HG02678 (cell line): ENCODE data around the gene MT2A.
"Not testable (repeated sequence)": the region's sequence is repeated elsewhere in the genome, so short reads cannot be mapped to it uniquely, and the experiment has no call there.

ENCODE experiments used
- ATAC-seq: cut with Tn5 transposase; IDR thresholded peaks from one replicate; pipeline ENCODE4 v1.9.1; 2021; ENCODE audit warnings: mild to moderate bottlenecking, moderate library complexity; ENCODE audit not compliant: unreplicated experiment

MT2A gene

DNA sequence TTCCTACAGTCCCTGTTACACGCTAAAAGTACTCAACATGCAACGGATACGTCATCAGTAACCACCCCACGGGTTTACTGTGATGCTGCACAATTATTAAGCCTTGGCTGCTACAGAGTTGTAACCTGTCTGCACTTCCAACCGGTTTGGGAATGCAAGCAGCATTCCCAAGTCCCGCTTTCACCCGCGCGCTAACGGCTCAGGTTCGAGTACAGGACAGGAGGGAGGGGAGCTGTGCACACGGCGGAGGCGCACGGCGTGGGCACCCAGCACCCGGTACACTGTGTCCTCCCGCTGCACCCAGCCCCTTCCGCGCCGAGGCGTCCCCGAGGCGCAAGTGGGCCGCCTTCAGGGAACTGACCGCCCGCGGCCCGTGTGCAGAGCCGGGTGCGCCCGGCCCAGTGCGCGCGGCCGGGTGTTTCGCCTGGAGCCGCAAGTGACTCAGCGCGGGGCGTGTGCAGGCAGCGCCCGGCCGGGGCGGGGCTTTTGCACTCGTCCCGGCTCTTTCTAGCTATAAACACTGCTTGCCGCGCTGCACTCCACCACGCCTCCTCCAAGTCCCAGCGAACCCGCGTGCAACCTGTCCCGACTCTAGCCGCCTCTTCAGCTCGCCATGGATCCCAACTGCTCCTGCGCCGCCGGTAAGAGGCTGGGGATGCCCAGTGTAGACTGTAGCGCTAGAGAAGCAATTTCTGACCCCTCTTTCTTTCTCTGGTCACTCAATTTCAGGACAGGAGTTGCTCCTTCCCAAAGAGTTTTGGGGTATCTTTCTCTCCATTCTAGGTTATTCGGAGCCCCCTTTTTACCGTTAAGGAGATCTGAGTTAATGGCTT is at the start of gene MT2A:
MT2A (plus strand) TSS at position 542 of the 833 bp plus-strand sequence; CDS start at position 614, 72 bp downstream.
- peak; percentile 91 for ATAC-seq

DNA sequence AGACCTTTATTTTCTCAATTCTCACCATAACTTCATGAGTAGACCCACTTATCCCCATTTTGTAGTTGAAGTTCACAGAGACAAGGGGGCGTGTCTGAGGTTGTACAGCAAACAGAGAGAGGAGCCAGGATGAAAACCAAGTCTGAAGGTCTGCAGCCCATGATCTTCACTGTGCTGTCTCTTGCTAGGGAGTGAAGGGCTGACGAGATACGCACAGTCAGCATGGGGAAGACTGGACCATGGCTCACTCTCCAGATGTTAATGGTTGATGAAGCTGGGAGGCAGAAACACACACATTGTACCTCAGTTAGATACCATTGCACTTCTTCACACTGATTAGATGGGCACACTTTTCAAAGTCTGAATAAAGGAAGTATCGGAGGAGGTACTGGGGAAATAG is 49.3 kb upstream of the MT2A start:
- ATAC-seq: no peak

DNA sequence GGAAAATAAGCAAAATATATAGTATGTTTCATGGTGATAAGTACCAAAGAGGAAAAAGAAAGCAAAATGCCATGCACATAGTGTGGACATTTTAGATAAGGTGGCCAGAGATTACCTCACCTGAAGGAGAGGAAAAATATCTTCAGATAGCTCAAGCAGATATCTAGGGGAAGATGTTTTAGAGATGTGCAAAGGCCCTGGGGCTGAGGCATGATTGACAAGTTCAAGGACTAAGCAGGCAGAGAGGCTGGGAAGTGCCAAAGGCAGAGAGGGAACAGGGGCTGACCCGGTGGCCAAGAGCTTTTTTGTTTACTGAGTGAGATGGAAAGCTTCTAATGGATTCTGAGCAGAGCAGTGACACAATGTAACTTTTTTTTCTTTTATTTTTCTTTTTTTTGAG is 47.9 kb upstream of the MT2A start:
- ATAC-seq: no peak

DNA sequence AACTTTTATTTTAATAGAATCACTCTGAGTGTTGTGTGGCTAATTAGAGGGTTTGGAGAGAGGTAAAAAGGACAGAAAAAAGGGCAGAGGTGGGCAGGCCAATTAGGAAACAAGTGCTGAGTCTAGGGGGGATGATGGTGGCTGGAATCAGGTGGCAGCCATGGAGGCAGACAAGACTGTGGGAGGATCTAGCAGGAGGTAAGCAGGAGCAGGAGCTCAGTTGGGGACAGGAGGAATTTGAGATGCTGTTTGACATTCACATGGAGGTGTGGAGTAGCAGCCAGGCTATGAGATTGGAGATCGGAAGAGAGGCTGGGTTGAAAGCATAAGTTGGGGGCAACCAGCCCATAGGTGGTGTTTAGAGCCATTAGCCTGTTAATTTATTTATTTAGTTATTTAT is 47.3 kb upstream of the MT2A start:
- no peak for ATAC-seq

DNA sequence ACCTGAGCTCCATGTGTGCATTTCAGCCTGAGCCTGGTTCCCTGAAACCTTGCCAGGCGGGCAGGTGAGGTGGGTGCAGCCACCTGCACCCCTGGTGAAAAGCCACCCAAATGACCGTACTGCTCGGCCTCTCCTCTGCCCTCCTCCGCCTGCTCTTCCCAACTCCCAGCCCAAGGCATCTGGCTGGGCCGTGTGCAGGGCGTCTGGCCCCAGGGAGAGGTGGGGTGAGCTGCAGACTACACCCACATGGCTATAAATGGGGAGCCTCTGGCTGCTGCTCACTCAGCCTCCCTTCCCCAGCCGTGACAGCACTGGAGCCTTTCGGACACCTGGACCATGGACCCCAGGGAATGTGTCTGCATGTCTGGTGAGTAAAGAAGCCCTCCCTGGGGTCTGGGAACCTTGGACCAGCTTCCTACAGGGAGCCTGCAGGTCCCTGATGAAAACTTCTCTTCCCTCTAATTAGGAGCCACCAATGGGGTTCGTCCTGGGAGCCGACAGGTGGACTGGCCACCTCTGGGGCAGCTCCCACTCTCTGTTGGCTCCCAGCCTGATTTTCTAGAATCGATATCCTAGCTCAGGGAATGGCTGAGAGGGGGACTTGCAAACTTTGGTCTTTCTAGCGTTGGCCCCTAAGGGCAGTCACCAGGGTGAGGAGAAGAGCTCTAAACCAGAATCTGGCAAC is 43.4 kb upstream of the MT2A start, which contains the start of gene MT4:
MT4 (plus strand) TSS at position 281 of the 685 bp plus-strand sequence; CDS start at position 337, 56 bp downstream.
- ATAC-seq: no peak

DNA sequence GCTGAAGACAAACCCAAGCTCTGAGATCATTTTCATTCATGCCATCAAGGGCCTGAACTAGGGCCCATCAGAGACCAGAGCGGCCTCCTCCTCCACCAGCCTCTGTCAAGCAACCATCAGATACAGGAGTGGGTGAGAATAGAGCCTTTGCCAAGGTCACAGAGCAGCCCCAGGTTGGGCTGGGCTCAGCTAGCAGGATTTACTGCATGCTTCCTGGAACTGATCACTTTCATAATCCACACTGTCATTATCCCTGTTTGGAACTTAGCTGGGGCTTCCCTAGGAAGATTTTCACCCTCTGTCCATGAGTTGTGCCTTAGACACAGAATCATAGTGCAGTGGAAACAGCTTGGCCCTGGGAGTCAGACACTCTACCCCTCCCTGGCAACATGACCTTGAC is 38.4 kb upstream of the MT2A start:
- ATAC-seq: no peak

DNA sequence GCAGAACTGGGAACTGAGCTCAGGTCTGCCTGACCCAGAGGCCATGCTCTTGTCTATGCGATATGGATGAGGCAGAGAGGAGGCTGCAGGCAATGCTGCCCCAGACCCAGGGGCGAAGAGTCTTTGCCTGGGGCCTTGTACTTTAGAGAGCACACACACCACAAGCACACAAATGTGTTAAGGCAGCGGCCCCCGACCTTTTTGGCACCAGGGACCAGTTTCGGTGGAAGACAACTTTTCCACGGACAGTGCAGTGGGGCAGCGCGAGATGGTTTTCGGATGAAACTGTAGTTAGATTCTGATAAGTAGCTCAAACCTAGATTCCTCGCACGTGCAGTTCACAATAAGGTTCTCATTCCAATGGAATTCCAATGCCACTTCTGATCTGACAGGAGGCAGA is 36.9 kb upstream of the MT2A start:
- ATAC-seq: no peak

DNA sequence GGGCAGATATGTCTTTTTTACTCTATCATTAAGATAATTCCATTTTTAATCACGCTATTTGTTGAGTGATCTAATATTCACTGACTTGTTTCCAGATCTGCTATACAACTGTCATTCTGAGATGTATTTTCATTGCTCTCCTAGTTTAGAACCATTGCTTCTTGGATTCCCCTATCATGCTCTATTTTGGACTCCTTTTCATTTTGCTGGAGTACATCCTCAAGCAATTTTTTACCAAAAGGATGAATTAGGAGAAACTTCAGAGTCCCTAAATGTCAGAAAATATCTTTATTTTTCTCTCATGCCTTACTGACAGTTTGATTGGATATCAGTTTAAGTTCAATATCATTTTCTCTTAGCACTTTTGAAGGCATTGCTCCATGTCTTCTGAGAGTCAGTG is 33.8 kb upstream of the MT2A start:
- ATAC-seq: no peak

DNA sequence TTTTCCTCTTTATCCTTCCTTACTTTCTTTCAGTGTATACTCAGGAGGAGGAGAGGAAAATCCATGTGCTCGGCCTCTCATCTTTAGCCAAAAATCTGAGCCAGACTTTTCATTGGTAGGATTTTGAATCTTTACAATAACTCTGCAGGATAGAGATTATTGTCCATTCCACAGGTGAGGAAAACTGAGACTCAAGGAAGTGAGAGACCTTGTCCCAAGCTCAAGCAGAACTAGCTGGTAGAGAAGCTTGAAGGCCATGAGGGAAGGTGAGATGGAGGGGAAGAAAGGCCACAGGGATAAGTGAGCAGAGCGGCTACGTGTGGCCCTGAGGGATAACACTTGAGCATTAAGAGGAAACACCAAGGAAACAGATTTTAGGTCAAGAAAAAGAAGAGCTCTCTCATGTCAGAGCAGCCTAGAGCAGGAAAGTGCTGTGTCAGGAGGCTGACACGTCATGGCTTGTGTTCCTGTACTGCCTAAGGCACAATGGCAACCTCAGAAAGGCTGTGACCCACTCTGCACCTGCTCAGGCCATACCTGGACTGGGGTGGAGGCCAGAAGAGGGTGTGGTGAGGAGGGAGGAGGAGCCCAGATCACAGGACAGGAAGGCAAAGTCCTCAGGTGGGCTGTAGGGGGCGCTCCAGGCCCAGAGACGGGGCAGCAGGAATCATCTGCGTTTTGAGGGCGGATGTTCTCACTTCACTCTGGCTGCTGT is 31.6 kb upstream of the MT2A start:
- peak; percentile 81 for ATAC-seq

DNA sequence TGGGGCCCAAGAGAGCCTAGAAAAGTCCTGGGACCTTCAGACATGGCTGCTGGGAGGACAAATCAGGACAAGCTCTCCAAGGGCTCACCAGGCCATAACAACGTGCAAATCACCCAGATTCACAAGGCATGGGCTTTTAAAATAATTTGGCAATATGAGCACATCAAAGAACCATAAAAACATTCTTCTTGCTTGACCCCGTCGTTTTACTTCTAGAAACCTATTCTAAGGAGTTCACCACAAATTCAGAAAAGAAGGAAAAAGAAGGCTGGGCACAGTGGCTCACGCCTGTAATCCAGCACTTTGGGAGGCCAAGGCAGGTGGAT is 31.1 kb upstream of the MT2A start:
- no peak for ATAC-seq

DNA sequence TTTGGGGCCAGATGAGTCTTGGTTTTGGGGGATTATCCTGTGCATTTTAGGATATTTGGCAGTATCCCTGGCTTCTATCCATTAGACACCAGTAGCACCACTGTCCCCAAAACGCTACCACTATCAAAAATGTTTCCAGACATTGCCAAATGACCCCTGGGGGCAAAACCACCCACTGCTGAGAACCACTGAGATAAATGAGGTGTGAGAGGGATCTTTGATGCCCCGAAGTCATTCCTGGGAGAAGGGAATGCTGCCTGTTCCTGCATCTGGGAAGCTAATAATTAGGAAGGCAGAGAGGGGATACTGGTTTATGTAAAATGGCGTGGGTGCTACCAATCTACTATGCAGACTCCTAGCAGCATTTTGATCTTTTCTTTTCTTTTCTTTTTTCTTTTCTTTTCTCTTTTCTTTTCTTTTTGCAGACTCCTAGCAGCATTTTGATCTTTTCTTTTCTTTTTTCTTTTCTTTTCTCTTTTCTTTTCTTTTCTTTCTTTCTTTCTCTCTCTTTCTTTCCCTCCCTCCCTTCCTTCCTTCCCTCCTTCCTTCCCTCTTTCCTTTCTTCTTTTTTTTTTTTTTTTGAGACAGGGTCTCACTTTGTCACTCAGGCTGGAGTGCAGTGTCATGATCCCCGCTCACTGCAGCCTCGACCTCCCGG is 27.9 kb upstream of the MT2A start:
- ATAC-seq: no peak

DNA sequence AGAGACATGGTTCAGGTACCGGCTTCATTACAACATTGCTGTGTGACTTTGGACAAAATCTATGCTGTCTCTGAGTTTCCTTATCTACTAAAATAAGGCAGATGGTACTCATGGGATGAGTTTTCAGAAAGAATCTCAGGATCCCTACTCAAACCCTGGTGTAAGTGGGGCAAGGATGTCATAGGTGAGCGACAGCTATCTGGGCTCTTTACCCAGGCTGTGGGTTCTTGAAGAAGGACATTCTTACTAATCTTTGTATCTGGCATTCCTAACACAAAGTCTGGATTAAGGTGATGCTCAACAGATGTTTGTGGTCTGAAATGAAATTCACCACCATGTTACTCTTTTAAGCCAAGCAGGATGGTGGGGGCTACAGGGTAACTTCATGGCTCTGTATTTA is 25.5 kb upstream of the MT2A start:
- ATAC-seq: not testable (repeated sequence)

DNA sequence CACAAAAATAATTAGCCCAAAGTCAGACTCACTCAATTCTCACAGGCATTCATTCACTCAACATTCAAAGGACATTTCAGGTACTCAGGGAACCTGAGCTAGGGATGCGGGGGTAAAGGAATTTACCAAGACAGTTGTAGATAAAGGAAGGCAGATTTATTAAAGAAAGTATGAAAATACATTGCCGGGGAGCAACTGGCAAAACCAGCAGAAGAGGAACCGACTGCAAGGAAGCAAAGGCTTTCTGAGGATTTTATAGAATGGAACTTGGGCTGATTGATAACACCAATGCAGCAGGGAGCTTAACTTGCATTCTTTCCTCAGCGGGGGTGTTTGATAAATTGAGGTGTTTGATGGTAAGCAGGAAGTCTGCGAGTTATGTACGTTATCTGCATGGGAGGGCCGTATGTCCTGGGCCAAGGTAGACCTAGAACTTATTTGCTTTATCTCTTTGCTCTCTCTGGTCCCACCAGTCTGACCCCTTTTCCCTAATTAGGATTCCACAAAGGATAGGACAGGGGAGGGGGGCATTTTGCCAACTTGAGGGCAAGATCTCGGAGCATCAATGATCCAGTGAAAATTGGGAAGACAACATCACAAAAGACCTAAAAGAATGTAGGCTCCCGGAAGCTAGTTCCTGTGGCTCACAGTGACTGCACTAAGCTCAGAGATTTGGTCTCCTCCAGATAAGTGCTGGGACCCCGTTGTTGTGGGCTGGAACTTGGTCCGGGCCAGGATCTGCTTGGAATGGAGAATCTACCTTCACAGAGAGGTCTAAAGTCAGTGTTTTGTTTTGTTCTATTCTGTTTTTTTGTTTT is 24.8 kb upstream of the MT2A start:
- ATAC-seq: no peak

DNA sequence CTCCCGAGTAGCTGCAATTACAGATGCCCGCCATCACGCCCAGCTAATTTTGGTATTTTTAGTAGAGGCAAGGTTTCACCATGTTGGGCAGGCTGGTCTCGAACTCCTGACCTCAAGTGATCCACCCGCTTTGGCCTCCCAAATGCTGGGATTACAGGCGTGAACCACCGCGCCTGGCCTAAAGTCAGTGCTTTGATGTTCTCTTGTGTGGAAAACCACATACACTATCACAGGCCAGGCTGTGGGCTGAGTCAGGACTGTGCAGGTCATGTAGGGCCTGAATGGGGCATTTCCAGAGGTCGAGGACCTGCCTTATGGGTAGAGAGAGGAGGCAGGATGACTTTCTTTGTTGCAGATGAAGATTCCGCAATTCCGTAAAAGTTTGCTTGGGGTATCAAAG is 24.1 kb upstream of the MT2A start:
- no peak for ATAC-seq

DNA sequence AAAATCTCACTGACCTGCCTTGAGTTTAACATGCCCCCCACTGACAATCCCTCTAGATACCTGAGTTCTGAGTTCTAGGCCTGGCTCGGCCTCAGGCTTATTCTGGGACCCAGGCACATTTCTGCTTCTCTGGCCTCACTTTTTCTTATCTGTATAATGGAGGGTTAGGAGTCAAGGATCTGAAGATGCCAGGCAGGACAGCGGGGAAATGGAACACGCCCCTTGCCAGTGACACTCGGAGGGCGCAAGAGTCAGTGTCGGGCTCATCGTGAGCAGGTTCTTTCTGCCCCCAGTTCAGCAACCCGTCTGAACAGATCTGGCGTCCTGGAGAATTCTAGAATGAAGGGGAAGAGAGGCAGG is 19.6 kb upstream of the MT2A start:
- no peak for ATAC-seq

DNA sequence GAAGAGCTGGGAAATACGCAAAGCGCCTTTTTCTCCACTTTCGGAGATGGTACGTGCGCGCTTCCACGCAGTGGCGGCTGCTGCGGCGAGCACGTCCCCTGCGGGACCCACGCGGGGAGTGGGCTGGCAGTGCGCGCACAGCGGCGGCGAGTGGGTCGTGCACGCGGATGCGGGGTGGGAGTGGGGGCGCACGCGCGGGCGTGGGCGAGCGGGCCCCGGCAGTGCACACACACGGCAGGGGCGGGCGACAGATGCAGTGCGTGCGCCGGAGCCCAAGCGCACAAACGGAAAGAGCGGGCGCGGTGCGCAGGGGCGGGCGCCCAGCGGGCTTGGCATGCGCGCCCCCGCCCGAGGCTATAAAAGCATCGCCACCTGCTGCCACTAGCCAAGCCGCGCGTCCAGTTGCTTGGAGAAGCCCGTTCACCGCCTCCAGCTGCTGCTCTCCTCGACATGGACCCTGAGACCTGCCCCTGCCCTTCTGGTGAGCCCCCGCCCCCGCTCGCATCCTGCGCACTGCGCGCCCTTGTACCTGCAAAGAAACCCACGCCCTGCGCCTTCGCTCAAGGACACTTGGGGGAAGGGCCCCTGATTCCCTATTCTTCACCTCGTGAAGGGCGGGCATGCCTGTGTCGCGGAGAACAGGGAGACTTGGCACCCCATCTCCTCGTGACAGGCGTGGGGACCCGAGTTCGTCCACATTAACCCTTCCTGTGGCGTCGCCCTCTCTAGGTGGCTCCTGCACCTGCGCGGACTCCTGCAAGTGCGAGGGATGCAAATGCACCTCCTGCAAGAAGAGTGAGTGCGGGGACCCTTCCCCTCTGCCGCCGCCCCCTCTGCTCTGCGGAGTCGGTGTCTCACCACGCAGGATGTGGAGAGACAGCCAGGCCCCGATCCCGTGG is 19.0 kb upstream of the MT2A start, which contains the start of gene MT3:
MT3 (plus strand) TSS at position 388 of the 899 bp plus-strand sequence; CDS start at position 451, 63 bp downstream.
- no peak for ATAC-seq

DNA sequence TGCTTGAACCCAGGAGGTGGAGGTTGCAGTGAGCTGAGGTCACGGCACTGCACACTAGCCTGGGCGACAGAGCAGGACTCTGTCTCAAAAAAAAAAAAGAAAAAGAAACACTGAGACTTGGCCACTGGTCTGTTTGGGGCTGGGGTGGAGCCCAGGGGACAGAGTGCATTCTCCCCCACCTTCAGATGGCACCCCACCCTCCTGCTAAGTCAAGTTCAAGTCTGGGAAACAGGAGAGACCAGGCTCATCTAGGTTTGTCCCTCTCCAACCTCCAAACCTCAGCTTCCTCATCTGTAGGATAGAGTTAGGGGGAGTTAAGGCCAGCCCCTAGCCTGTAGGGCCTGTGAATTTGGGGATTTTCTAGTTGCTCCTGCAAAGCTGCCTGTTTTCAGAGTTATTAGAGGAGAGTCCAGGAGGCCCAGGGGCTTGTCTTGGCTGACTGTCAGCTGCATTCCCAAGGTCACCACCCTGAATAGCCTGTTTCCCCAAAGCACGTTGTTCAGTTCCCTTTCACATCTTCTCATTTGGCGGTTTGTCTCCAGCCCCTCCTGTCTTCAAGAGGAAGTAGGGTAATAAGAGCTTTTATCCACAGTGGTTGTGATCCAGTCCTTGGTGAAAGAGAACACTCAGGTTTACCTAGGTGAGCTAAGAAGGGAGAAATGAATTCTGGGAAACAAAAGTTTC is 16.9 kb upstream of the MT2A start:
- ATAC-seq: no peak

DNA sequence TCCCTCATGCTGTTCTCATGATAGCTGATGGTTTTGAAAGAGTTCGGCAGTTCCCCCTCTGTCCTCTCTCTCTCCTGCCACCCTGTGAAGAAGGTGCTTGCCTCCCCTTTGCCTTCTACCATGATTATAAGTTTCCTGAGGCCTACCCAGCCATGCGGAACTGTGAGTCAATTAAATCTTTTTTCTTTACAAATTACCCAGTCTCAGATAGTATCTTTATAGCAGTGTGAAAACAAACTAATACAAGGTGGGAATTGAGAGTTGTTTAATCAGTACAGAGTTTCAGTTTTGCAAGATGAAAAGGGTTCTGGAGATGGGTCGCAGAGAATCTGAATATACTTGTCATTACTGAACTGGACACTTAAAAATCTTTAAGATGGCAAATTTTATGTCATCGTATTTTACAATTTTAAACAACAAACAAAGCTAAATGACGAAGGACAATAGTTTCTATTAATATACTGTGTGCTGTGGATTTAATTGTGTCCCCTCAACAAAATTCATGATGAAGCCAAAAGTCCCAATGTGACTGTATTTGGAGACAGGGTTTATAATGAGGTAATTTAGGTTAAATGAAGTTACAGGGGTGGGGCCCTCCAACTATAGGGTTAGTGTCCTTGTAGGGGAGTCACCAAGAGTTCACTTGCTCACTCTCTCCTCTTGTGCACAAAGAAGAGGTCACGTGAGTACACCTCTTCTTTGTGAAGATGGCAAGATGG is 14.7 kb upstream of the MT2A start:
- no peak for ATAC-seq
